ENCODE results near the gene EEF2KMT. TPM values are rescaled to one million over a fixed set of nuclear protein-coding genes. Genes with fewer than 3 reads are reported as not detected.

EEF2KMT gene
- total and polyA plus RNA-seq, 4 donors, result 4.2 to 11.4 (median 7.3) TPM

DNA sequence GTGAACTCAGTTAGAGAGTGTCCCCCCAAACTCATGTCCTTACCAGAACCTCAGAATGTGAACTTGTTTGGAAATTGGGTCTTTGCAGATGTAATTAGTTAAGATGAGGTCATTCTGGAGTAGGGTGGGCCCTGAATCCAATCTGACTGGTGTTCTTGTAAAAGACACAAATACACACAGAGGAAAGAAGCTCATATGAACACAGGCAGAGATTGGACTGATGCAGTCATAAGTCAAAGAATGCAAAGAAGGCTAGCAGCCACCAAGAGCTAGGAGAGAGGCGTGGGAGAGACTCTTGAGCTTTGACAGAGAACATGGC is 61.7 kb downstream of the EEF2KMT start:
- no peak overlapping the region for H3K9ac ChIP-seq (ENCODE audit: low read depth in 1 of 2, low read length in 2 of 2)
- no peaks in the 10 kb centered on the region for H3K9me3 ChIP-seq (ENCODE audit: control insufficient read depth in 4 of 4, low read length in 3 of 4)
- 87% methylated on average over 1 of the region's 1 CpG for WGBS
- no peak overlapping the region for H3K4me3 ChIP-seq (ENCODE audit: low read depth in 1 of 3, low read length in 3 of 3)
- H3K27me3 ChIP-seq (ENCODE audit: control insufficient read depth in 4 of 4, insufficient read depth in 4 of 4, low read length in 3 of 4), result no peaks in the 10 kb centered on the region
- H3K4me1 ChIP-seq (ENCODE audit: control insufficient read depth in 4 of 4, insufficient read depth in 4 of 4, low read length in 3 of 4), result peaks cover 3 to 18% (median 16%) of the 10 kb centered on the region in 4 donors
- TF ChIP-seq HNF4A (conservative IDR thresholded peaks at IDR 0.05) (no peak), GABPA (IDR thresholded peaks at IDR 0.05 in 1 of 2, conservative IDR thresholded peaks at IDR 0.05 in 1 of 2) (no peak), JUND (IDR thresholded peaks at IDR 0.05) (no peak)
- H3K36me3 ChIP-seq (ENCODE audit: control insufficient read depth in 4 of 4, insufficient read depth in 3 of 4, low read depth in 1 of 4, low read length in 3 of 4), result no peaks in the 10 kb centered on the region
- no peak for DNase-seq (ENCODE audit: low spot score)
- no peak overlapping the region for H3K27ac ChIP-seq (ENCODE audit: low read depth in 1 of 2, low read length in 2 of 2)

Other genes starting within 250 kb of the EEF2KMT start
- gene PPL, start 160.6 kb downstream of the EEF2KMT start, total RNA-seq, result 10 to 100 TPM in 1 of 2 donors, 1 to 10 TPM in 1; 2.1 to 26.0 TPM
- gene PPL, start 160.6 kb downstream of the EEF2KMT start, polyA plus RNA-seq, result 1 to 10 TPM; 5.4 to 6.8 TPM
- gene SEC14L5, start 139.5 kb downstream of the EEF2KMT start, total RNA-seq, result under 1 TPM; 0.17 to 0.65 TPM
- under 1 TPM; 0.03 to 0.07 TPM for gene SEC14L5, start 139.5 kb downstream of the EEF2KMT start, polyA plus RNA-seq
- 10 to 100 TPM; 11.7 to 13.4 TPM for gene NAGPA, start 63.9 kb downstream of the EEF2KMT start, total RNA-seq
- gene NAGPA, start 63.9 kb downstream of the EEF2KMT start, polyA plus RNA-seq, result 1 to 10 TPM; 5.4 to 9.8 TPM
- under 1 TPM in 1 of 2 donors, not detected in 1; 0.25 TPM for gene C16orf89, start 31.8 kb downstream of the EEF2KMT start, total RNA-seq
- gene C16orf89, start 31.8 kb downstream of the EEF2KMT start, polyA plus RNA-seq, result under 1 TPM in 1 of 2 donors, not detected in 1; 0.61 TPM
- gene ALG1, start 26.0 kb downstream of the EEF2KMT start, total RNA-seq, result 10 to 100 TPM; 18.9 to 25.4 TPM
- 10 to 100 TPM; 20.5 to 20.8 TPM for gene ALG1, start 26.0 kb downstream of the EEF2KMT start, polyA plus RNA-seq